Body of pancreas (tissue), 4 donors: ENCODE data around the gene CXCR4. TPM values are rescaled to one million over a fixed set of nuclear protein-coding genes. Genes with fewer than 3 reads are reported as not detected.

Experiments used
- ATAC-seq: fragments of 150-250 bp; one replicate; pipeline ENCODE4 v1.9.1; 2016
- DNase-seq, 4 donors: peaks; one replicate each; pipeline ENCODE4 v3.0.0-alpha.2; 2019
- H3K27ac ChIP-seq, 4 donors: fragments of 200-600 bp; sonication (generic); 1 replicate in 3 of 4; 2 replicates in 1 of 4; pipeline versions ENCODE4 v1.5.1 to v1.6.1; 2016 to 2019; ENCODE audit warnings: mild to moderate bottlenecking in 1 of 4, mixed read lengths in 1 of 4, moderate library complexity in 1 of 4
- H3K27me3 ChIP-seq, 2 donors: fragments of 200-600 bp; sonication (generic); one replicate each; pipeline ENCODE4 v1.6.0; 2016; ENCODE audit warnings: mild to moderate bottlenecking in 1 of 2
- H3K36me3 ChIP-seq, 2 donors: fragments of 200-600 bp; sonication (generic); replicated peaks in 1 of 2; 2 replicates each; pipeline ENCODE4 v1.5.1; 2016; ENCODE audit warnings: low read depth in 2 of 2; ENCODE audit not compliant: insufficient read depth in 1 of 2
- H3K4me1 ChIP-seq: fragments of 200-600 bp; sonication (generic); one replicate; pipeline ENCODE4 v1.6.0; 2016
- H3K4me3 ChIP-seq, 2 donors: fragments of 200-600 bp; sonication (generic); 1 replicate in 1 of 2; 2 replicates in 1 of 2; pipeline ENCODE4 v1.5.1; 2016 to 2019
- H3K9me3 ChIP-seq, 3 donors: fragments of 200-600 bp; sonication (generic); 1 replicate in 2 of 3; 2 replicates in 1 of 3; pipeline ENCODE4 v1.5.1; 2016
- POLR2A ChIP-seq, 3 donors: fragments of 450-650 bp; IDR thresholded peaks; one replicate each; pipeline ENCODE4 v1.6.1; 2016; ENCODE audit warnings: antibody characterized with exemption in 3 of 3, mild to moderate bottlenecking in 2 of 3
- WGBS, 2 donors: methylation state at CpG; one replicate each; pipeline ENCODE4 v1.1.5; 2017; 5-methylcytosine and 5-hydroxymethylcytosine counted together
- intact Hi-C: fragments of 100-400 bp; cut with DNase I; formaldehyde crosslinking; loops from one replicate; pipeline ENCODE4 v1.15.1; 2023
- total RNA-seq, 2 donors: library from RNA; depleted of rRNA; stranded (reverse); fragments of >200 nt; gene quantifications; one replicate each; pipeline ENCODE4 v1.1.0, GENCODE V29; 2016
- TF ChIP-seq, protein P1 (sequence below), 7 experiments: fragments of 450-650 bp in 4 of 7; fragments of 200-600 bp in 3 of 7; sonication (generic) in 3 of 7; IDR thresholded peaks; one replicate each; pipeline ENCODE4 v1.5.1; 2016 to 2019; ENCODE audit warnings: antibody characterized with exemption in 7 of 7

The CXCR4 gene
- total RNA-seq, 2 donors from 2014 or later, result 0.33 to 10.6 TPM

DNA sequence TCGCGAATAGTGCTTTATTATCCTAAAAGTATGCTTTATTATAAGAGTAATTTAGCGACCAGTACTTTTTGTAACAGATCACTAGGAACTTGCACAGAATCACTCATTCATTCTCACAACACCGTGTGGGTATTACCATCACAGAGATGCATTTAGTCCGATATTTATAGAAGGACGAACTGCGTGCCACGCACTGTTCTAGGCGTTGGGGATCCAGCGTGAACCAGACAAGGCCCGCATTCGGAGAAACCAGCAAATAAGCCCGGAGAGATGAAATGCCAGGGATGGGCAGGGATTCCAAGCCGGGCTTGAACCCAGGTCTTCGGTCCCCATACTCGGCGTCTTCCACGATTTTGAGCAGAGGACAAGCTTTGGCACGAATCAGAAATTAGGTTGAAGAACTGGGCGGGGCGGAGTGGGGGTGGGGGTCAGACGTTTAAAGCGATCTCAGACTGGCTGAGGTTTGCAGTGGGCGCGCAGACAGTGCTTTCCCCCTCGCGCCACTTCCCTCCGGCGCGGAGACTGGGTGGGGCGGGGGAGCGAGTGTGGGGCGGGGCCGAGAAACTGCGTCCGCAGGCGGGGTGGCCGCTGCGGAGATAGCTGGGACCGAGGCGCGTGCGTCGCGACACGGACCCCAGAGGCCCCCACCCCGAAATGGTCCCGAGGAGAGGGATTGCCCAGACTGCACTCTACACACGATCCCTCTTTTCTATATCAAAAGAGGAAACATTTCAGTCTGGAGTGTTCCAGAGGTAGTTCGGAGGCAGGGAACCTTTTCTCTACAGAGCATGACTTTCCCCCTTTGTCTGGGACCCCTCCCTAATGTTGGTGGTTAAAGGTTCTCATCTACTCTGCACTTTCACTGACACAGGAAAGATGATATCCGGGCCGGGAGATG lies 1.1 kb upstream of the CXCR4 start:
- H3K27ac ChIP-seq, result peak overlapping the region in 1 of 4 donors; percentile 58
- ATAC-seq (peak; percentile 22), DNase-seq (peak in 2 of 4 donors; percentile 46 to 76)
- peak in 2 of 3 donors; percentile 22 to 38 for TF ChIP-seq POLR2A (IDR thresholded peaks at IDR 0.05)
- TF ChIP-seq, protein P1, sequence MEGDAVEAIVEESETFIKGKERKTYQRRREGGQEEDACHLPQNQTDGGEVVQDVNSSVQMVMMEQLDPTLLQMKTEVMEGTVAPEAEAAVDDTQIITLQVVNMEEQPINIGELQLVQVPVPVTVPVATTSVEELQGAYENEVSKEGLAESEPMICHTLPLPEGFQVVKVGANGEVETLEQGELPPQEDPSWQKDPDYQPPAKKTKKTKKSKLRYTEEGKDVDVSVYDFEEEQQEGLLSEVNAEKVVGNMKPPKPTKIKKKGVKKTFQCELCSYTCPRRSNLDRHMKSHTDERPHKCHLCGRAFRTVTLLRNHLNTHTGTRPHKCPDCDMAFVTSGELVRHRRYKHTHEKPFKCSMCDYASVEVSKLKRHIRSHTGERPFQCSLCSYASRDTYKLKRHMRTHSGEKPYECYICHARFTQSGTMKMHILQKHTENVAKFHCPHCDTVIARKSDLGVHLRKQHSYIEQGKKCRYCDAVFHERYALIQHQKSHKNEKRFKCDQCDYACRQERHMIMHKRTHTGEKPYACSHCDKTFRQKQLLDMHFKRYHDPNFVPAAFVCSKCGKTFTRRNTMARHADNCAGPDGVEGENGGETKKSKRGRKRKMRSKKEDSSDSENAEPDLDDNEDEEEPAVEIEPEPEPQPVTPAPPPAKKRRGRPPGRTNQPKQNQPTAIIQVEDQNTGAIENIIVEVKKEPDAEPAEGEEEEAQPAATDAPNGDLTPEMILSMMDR (IDR thresholded peaks at IDR 0.05), result no peak
- no peaks in the 10 kb centered on the region for H3K9me3 ChIP-seq
- peak overlapping the region in 1 of 2 donors; percentile 11 for H3K4me3 ChIP-seq
- no peaks in the 10 kb centered on the region for H3K36me3 ChIP-seq
- intact Hi-C loops, result no loop called here
- peaks cover 0 to 6% of the 10 kb centered on the region in 2 donors for H3K27me3 ChIP-seq
- peaks cover 31% of the 10 kb centered on the region for H3K4me1 ChIP-seq
- 1 to 4% methylated on average over 43 to 52 of the region's 52 CpGs for WGBS, 2 donors

DNA sequence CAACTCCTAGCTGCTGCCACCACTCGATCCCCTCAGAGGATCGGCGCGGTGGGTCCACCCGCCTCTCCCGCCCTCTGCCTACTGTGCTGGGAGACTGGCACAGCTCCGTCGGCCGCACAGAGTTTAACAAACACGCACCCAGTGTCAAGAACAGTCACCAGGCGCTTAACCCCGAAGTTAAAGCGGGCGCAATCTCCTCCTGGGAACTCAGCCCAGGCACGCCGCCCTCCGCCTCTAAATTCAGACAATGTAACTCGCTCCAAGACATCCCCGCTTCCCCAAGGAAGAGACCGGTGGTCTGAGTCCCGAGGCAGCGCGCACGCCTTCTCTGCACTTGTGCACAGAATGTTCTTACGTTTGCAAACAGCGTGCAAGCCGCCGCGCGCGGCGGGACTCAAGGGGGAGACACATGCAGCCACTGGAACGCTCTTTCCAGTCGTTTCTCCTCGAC lies 533 bp downstream of the CXCR4 start:
- H3K4me3 ChIP-seq, result peak overlapping the region in 1 of 2 donors; percentile 27
- DNase-seq (peak in 1 of 4 donors; percentile 17), ATAC-seq (peak; percentile 28)
- H3K36me3 ChIP-seq, result no peaks in the 10 kb centered on the region
- intact Hi-C loops, result no loop called here
- H3K27me3 ChIP-seq, result peaks cover 0 to 6% of the 10 kb centered on the region in 2 donors
- H3K4me1 ChIP-seq, result peaks cover 31% of the 10 kb centered on the region
- H3K27ac ChIP-seq, result peak overlapping the region in 2 of 4 donors; percentile 28 to 64
- 0% methylated on average over 10 to 29 of the region's 35 CpGs for WGBS, 2 donors
- no peaks in the 10 kb centered on the region for H3K9me3 ChIP-seq
- no peak for TF ChIP-seq POLR2A (IDR thresholded peaks at IDR 0.05)
- TF ChIP-seq, protein P1 (IDR thresholded peaks at IDR 0.05), result no peak

DNA sequence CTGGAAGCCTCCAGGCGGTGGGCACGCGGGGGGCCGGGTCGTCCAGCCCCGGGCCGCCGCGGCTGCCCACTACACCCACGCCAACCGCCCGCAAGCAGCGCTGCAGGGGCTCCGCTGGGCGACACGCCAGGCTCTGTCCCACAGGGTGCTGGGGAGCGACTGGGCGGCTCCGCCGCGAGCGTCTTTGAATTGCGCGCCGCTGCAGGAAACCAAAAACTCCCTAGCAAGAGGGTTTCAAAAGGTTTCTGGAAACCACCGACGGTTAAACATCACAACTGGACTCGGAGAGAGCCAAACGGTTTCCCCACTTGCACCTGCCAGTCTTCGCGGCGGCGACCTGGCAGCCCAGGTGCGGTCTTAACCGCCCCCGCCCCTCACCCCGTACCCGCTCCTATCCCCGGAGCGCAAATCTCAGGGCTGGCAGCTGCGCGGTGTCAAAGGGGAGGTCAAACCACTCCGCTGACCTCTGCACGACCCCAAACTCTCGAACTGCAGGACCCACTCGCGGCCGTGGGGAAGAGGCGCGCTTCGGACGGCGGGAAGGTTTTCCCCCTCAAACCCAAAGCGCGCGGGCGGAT lies 1.0 kb downstream of the CXCR4 start:
- intact Hi-C loops, result no loop called here
- H3K4me1 ChIP-seq, result peaks cover 31% of the 10 kb centered on the region
- H3K36me3 ChIP-seq, result no peaks in the 10 kb centered on the region
- DNase-seq (peak in 1 of 4 donors; percentile 22), ATAC-seq (no peak)
- 0 to 2% methylated on average over 7 to 50 of the region's 57 CpGs for WGBS, 2 donors
- no peaks in the 10 kb centered on the region for H3K9me3 ChIP-seq
- H3K27ac ChIP-seq, result peak overlapping the region in 2 of 4 donors; percentile 28 to 64
- TF ChIP-seq, protein P1 (IDR thresholded peaks at IDR 0.05), result no peak
- peak in 1 of 3 donors; percentile 4 for TF ChIP-seq POLR2A (IDR thresholded peaks at IDR 0.05)
- peaks cover 0 to 6% of the 10 kb centered on the region in 2 donors for H3K27me3 ChIP-seq
- peak overlapping the region in 1 of 2 donors; percentile 27 for H3K4me3 ChIP-seq

DNA sequence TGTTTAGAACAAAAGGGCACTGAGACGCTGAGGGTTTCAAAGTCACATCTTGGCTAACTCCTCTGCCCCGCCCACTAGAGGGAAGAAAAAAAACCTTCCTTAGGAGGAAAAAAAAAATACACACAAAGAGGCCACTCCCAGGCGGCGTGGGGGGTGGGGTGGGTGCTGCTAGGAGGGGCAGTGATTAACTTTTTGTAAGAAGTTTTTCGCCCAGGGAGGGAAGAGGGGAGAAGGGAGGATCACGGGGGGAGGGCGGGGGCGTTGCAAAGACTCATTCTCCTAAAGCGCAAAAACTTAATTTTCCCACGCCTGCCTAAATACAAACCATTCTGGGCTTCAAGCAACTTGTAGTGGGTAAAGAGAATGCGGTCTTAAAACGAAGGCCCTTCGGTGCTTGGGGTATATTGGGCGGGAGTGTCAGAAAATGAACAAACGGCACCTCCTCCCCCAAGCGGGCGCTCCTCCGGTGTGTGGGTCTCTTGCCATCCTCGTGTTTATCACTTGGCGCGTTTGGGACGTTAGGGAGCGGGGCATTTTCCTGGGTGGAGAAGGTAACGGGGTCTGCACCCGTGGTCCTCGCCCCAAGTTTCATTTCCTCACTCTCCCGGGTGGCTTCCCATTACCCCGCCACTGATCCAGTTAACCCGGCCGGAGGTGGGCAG lies 1.7 kb downstream of the CXCR4 start:
- Histone ChIP-seq H3K36me3 (no peaks in the 10 kb centered on the region), H3K4me3 (peak overlapping the region in 1 of 2 donors; percentile 27), H3K9me3 (no peaks in the 10 kb centered on the region), H3K27ac (peak overlapping the region in 1 of 4 donors; percentile 64), H3K4me1 (peaks cover 31% of the 10 kb centered on the region), H3K27me3 (peaks cover 0 to 6% of the 10 kb centered on the region in 2 donors)
- DNase-seq (peak in 2 of 4 donors; percentile 18 to 52), ATAC-seq (no peak)
- TF ChIP-seq, protein P1 (IDR thresholded peaks at IDR 0.05), result no peak
- peak in 2 of 3 donors; percentile 15 to 36 for TF ChIP-seq POLR2A (IDR thresholded peaks at IDR 0.05)
- WGBS, 2 donors, result 3 to 7% methylated on average over 28 to 29 of the region's 30 CpGs
- intact Hi-C loops, result no loop called here
